ENCODE measurements around the gene CA10. TPM values are rescaled to one million over a fixed set of nuclear protein-coding genes. Genes with fewer than 3 reads are reported as not detected.

CA10 gene
- total and polyA plus RNA-seq, 2 of the 4 experiments (the other 2 are of a cell fraction): not detected

- no peak overlapping the region for H3K4me2 ChIP-seq (ENCODE audit: low read depth, low read length)
- H2BK120ac ChIP-seq (ENCODE audit: low read depth, low read length): no peak overlapping the region
- H2BK20ac ChIP-seq (ENCODE audit: low read depth, low read length): no peak overlapping the region
- H3K27me3 ChIP-seq (ENCODE audit: control insufficient read depth, insufficient read depth, low read length): no peaks in the 10 kb centered on the region
- no peak overlapping the region for H3K56ac ChIP-seq (ENCODE audit: extremely low read depth, insufficient read depth, low read length)
- no peaks in the 10 kb centered on the region for H3K79me1 ChIP-seq (ENCODE audit: low read depth in 1 of 2, low read length in 2 of 2)
- ChIA-PET POLR2A (ENCODE audit: unreplicated experiment) (no interaction called here), CTCF (no interaction called here)
- H2BK5ac ChIP-seq (ENCODE audit: low read depth, low read length, poor library complexity, severe bottlenecking): no peak overlapping the region
- no peak overlapping the region for H4K5ac ChIP-seq (ENCODE audit: low read depth, low read length)
- no CpG with 5 or more reads among the region's 7 CpGs for WGBS, 2 experiments (ENCODE audit: extremely low coverage in 2 of 2, insufficient read length in 1 of 2)
- no peak for DNase-seq
- H3K9me1 ChIP-seq (ENCODE audit: insufficient read depth, low read length): no peaks in the 10 kb centered on the region
- no peak overlapping the region for H3K18ac ChIP-seq (ENCODE audit: low read depth, low read length)
- no peak overlapping the region for H3K9ac ChIP-seq (ENCODE audit: low read depth, low read length)
- no peak for ATAC-seq (ENCODE audit: low read depth)
- H3K4me3 ChIP-seq (ENCODE audit: insufficient read depth, low read depth, low read length): no peak overlapping the region
- H4K20me1 ChIP-seq (ENCODE audit: insufficient read depth, low read length): no peaks in the 10 kb centered on the region
- TF ChIP-seq MXI1 (IDR thresholded peaks at IDR 0.05; ENCODE audit: borderline replicate concordance, low read depth, low read length) (no peak), CEBPB (IDR thresholded peaks at IDR 0.05; ENCODE audit: low read depth, low read length) (no peak)
- H2AK5ac ChIP-seq (ENCODE audit: low read depth, low read length): no peak overlapping the region
- peaks cover 15% of the 10 kb centered on the region for H3K9me3 ChIP-seq (ENCODE audit: control insufficient read depth, insufficient read depth, low read length)
- intact Hi-C loops (cut with micrococcal nuclease): no loop called here
- H3K4me1 ChIP-seq (ENCODE audit: control insufficient read depth, insufficient read depth, low read length): no peaks in the 10 kb centered on the region
- no peak overlapping the region for H3K27ac ChIP-seq (ENCODE audit: insufficient read depth, low read length)
- in situ Hi-C loops (cut with MboI; ENCODE audit: low sequenced_read_pairs): no loop called here
- no peak overlapping the region for H3K23ac ChIP-seq (ENCODE audit: low read depth, low read length)
- no peak overlapping the region for H2AFZ ChIP-seq (replicated peaks; ENCODE audit: low read length, poor library complexity)
- no peak overlapping the region for H2BK15ac ChIP-seq (ENCODE audit: low read depth, low read length)
- dilution Hi-C loops (cut with HindIII; ENCODE audit: low sequenced_read_pairs, unreplicated experiment): no loop called here
- no peak overlapping the region for H4K91ac ChIP-seq (ENCODE audit: insufficient read depth, low read depth, low read length)
- no peak overlapping the region for H3K4ac ChIP-seq (ENCODE audit: low read depth, low read length)
- H3K36me3 ChIP-seq (ENCODE audit: control insufficient read depth, insufficient read depth, low read length): no peaks in the 10 kb centered on the region
- no peak overlapping the region for H4K8ac ChIP-seq (ENCODE audit: low read depth in 2 of 2, low read length in 2 of 2)
- H2AK9ac ChIP-seq (replicated peaks; ENCODE audit: low read depth, low read length, poor library complexity): no peak overlapping the region
- no TSS peak for BruUV-seq (replicated peaks)
- no peak overlapping the region for H3K14ac ChIP-seq (replicated peaks; ENCODE audit: low read depth, low read length)
Measured at GRCh38 chr17:51709694-51710633, 448.6 kb downstream of the CA10 start.
